OCI-LY3 (cell line): ENCODE results near the gene ZNF213.

Source experiments
- H2AFZ ChIP-seq: fragments of 200-600, 300-600 bp; shearing (Covaris generic); 2 replicates; pipeline ENCODE4 v1.6.0; 2014; ENCODE audit warnings: antibody characterized with exemption, low read depth, low read length
- H3K27ac ChIP-seq: fragments of 200-600, 300-600 bp; sonication (generic); 2 replicates; pipeline ENCODE4 v1.5.1; 2014; ENCODE audit warnings: mild to moderate bottlenecking, low read length, moderate library complexity, mixed read lengths
- H3K27me3 ChIP-seq: fragments of 200-600, 300-600 bp; sonication (generic); 2 replicates; pipeline ENCODE4 v1.6.1; 2014; ENCODE audit warnings: low read depth, low read length, mixed read lengths
- H3K36me3 ChIP-seq: fragments of 200-600, 300-600 bp; sonication (generic); replicated peaks from 2 replicates; pipeline ENCODE3; 2014; ENCODE audit warnings: low read depth, low read length, mixed read lengths
- H3K4me1 ChIP-seq: fragments of 300-600, 200-600 bp; sonication (generic); 2 replicates; pipeline ENCODE4 v1.6.1; 2014; ENCODE audit warnings: low read length, mixed read lengths
- H3K4me2 ChIP-seq: fragments of 200-600, 300-600 bp; sonication (generic); 2 replicates; pipeline ENCODE4 v1.6.1; 2014; ENCODE audit warnings: low read length, mixed read lengths
- H3K4me3 ChIP-seq: fragments of 300-600, 200-600 bp; sonication (generic); 2 replicates; pipeline ENCODE4 v1.5.1; 2014; ENCODE audit warnings: antibody characterized with exemption, mild to moderate bottlenecking, low read length, moderate library complexity
- H3K79me2 ChIP-seq: fragments of 300-600, 200-600 bp; shearing (Covaris generic); 2 replicates; pipeline ENCODE4 v1.6.1; 2014; ENCODE audit warnings: mild to moderate bottlenecking, low read length, mixed read lengths
- H3K9ac ChIP-seq: fragments of 300-600, 200-600 bp; shearing (Covaris generic); 2 replicates; pipeline ENCODE4 v1.6.0; 2014; ENCODE audit warnings: mild to moderate bottlenecking, low read length, moderate library complexity
- H3K9me3 ChIP-seq: fragments of 200-600, 300-600 bp; shearing (Covaris generic); 2 replicates; pipeline ENCODE4 v1.6.1; 2014; ENCODE audit warnings: low read length, mixed read lengths; ENCODE audit not compliant: insufficient read depth
- H4K20me1 ChIP-seq: fragments of 200-600, 300-600 bp; sonication (generic); 2 replicates; pipeline ENCODE4 v1.6.1; 2016; ENCODE audit warnings: low read length, mixed read lengths; ENCODE audit not compliant: insufficient read depth
- EZH2phosphoT487 ChIP-seq: fragments of 200-600 bp; shearing (Covaris generic); IDR thresholded peaks from 2 replicates; pipeline ENCODE4 v1.6.1; 2018; ENCODE audit warnings: antibody characterized with exemption, mixed run types, low read depth
- TF ChIP-seq, protein P1 (sequence below): fragments of 200-600, 300-600 bp; sonication (generic); IDR thresholded peaks from 2 replicates; pipeline ENCODE4 v1.5.1; 2014; ENCODE audit warnings: antibody characterized with exemption, low read length, low read depth

Gene ZNF213

DNA sequence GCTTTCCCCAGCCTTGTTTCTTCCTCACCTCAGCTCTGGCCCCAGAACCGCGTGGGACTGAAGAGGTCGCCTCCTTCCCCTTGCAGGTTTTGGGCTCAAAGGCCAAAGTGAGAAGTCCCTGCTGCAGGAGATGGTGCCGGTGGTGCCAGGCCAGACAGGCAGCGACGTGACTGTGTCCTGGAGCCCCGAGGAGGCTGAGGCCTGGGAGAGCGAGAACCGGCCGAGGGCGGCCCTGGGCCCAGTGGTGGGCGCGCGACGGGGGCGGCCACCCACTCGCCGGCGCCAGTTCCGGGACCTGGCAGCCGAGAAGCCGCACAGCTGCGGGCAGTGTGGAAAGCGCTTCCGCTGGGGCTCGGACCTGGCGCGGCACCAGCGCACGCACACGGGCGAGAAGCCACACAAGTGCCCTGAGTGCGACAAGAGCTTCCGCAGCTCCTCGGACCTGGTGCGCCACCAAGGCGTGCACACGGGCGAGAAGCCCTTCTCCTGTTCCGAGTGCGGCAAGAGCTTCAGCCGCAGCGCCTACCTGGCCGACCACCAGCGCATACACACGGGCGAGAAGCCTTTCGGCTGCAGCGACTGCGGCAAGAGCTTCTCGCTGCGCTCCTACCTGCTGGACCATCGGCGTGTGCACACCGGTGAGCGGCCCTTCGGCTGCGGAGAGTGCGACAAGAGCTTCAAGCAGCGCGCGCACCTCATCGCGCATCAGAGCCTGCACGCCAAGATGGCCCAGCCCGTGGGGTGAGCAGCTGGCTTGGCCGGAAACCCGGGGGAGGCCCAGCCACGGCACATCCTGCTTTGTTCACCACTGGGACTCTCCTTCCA lies 6.0 kb downstream of the ZNF213 start:
- Histone ChIP-seq H3K9ac (no peak overlapping the region), H4K20me1 (no peaks in the 10 kb centered on the region), H3K27ac (no peak overlapping the region), H3K4me2 (no peak overlapping the region), H3K9me3 (no peaks in the 10 kb centered on the region), H2AFZ (no peak overlapping the region), H3K4me3 (no peak overlapping the region), H3K27me3 (no peaks in the 10 kb centered on the region), H3K4me1 (peaks cover 4% of the 10 kb centered on the region), H3K79me2 (peaks cover 3% of the 10 kb centered on the region; the same call in 1 of the 2 replicates), H3K36me3 (no peaks in the 10 kb centered on the region)
- no peak for TF ChIP-seq EZH2phosphoT487
- TF ChIP-seq, protein P1, sequence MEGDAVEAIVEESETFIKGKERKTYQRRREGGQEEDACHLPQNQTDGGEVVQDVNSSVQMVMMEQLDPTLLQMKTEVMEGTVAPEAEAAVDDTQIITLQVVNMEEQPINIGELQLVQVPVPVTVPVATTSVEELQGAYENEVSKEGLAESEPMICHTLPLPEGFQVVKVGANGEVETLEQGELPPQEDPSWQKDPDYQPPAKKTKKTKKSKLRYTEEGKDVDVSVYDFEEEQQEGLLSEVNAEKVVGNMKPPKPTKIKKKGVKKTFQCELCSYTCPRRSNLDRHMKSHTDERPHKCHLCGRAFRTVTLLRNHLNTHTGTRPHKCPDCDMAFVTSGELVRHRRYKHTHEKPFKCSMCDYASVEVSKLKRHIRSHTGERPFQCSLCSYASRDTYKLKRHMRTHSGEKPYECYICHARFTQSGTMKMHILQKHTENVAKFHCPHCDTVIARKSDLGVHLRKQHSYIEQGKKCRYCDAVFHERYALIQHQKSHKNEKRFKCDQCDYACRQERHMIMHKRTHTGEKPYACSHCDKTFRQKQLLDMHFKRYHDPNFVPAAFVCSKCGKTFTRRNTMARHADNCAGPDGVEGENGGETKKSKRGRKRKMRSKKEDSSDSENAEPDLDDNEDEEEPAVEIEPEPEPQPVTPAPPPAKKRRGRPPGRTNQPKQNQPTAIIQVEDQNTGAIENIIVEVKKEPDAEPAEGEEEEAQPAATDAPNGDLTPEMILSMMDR, result no peak

DNA sequence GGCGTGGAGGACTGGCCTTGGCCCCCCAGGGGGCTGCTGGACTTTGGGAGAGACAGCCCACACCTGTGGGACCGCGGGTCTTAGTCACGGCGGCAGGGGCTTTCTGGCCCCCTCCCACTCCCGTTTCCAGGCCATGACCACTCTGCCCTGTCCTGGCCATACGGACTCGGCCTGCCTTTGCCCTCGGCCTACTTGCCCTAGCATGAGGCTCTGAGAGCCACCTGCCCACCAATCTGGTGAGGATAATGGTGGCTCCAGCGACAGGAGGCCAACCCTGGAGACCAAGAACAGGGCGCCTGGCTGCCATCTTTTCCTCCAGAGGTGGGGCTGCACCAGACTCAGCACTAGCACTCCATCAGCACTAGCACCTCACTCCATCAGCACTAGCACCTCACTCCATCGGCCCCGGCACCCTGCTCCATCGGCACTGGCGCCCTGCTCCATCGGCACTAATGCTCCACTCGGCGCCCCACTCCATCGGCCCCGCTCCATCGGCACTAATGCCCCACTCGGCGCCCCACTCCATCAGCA lies 7.0 kb downstream of the ZNF213 start:
- Histone ChIP-seq H4K20me1 (no peaks in the 10 kb centered on the region), H3K4me3 (no peak overlapping the region), H3K9me3 (no peaks in the 10 kb centered on the region), H2AFZ (no peak overlapping the region), H3K4me2 (no peak overlapping the region), H3K27ac (no peak overlapping the region), H3K36me3 (no peaks in the 10 kb centered on the region), H3K9ac (no peak overlapping the region), H3K27me3 (no peaks in the 10 kb centered on the region), H3K4me1 (no peaks in the 10 kb centered on the region), H3K79me2 (no peaks in the 10 kb centered on the region)
- no peak for TF ChIP-seq EZH2phosphoT487
- TF ChIP-seq, protein P1, result no peak

DNA sequence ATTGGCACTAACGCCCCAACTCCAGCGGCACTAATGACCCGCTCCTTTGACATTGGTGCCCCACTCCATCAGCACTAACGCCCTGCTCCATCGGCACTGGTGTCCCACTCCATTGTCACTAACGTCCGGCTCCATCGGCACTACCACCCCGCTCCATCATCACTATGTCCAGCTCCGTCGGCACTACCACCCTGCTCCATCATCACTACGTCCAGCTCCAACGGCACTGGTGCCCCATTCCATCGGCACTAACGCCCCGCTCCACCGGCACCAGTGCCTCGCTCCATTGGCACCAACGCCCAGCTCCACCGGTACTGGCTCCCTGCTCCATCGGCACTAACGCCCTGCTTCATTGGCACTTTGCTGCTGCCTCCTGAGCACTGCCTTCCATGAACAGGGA lies 7.5 kb downstream of the ZNF213 start:
- H4K20me1 ChIP-seq, result no peaks in the 10 kb centered on the region

DNA sequence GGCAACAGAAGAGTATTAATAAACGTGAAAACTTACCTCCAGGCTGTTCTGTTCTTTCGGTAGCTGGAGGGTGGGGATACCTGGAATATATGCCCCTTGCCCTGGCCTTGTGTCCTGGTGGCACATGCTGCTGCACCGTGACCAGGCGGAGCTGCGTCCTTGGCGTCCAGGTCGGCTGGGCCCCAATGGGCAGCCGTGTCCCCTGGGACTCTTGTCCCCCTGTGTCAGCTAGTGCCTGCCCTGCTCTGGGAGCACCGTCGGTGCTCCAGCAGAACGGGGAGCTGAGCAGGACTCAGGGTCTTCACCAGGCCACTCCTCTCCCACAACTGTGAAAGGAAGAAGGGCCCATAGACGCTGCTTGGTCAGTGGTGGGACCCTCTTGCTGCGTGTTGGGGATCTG lies 7.9 kb downstream of the ZNF213 start:
- H3K27ac ChIP-seq, result no peak overlapping the region
- H2AFZ ChIP-seq, result no peak overlapping the region
- no peaks in the 10 kb centered on the region for H3K4me1 ChIP-seq
- no peaks in the 10 kb centered on the region for H4K20me1 ChIP-seq
- H3K36me3 ChIP-seq, result no peaks in the 10 kb centered on the region
- H3K9ac ChIP-seq, result no peak overlapping the region
- TF ChIP-seq, protein P1, result no peak
- no peak for TF ChIP-seq EZH2phosphoT487
- no peak overlapping the region for H3K4me2 ChIP-seq
- no peaks in the 10 kb centered on the region for H3K9me3 ChIP-seq
- H3K4me3 ChIP-seq, result no peak overlapping the region
- H3K27me3 ChIP-seq, result no peaks in the 10 kb centered on the region
- H3K79me2 ChIP-seq, result no peaks in the 10 kb centered on the region

More for the DNA sequence above, 7.5 kb downstream of the ZNF213 start:
- H3K36me3 ChIP-seq, result no peaks in the 10 kb centered on the region
- H3K4me2 ChIP-seq, result no peak overlapping the region
- no peaks in the 10 kb centered on the region for H3K79me2 ChIP-seq
- H3K9ac ChIP-seq, result no peak overlapping the region
- no peak overlapping the region for H3K4me3 ChIP-seq
- no peak overlapping the region for H2AFZ ChIP-seq
- H3K4me1 ChIP-seq, result no peaks in the 10 kb centered on the region
- no peak overlapping the region for H3K27ac ChIP-seq
- no peaks in the 10 kb centered on the region for H3K9me3 ChIP-seq
- no peaks in the 10 kb centered on the region for H3K27me3 ChIP-seq
- TF ChIP-seq, protein P1, result no peak
- no peak for TF ChIP-seq EZH2phosphoT487
